ENCODE results near the gene KLHL20.

The KLHL20 gene

DNA sequence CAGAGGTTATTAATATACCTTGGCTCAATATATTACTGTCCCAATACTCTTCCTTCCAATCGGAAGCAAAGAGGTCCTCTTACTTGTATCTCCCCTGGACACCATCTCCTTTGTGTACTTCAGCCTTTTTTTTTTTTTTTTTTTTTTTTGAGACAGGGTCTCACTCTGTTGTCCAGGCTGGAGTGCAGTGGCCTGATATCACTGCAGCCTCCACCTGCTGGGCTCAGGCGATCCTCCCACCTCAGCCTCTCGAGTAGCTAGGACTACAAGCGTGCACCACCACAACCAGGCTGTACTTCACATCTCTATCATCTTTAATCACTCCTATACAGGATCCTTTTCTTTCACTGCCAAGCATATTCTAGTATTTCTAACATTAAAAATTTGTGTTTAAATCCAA lies 106.9 kb downstream of the KLHL20 start:
- DNase-seq (ENCODE audit: low read depth), result no peak
- no peak overlapping the region for H3K4me3 ChIP-seq (ENCODE audit: low read depth, low read length)
- TF ChIP-seq, protein P1, sequence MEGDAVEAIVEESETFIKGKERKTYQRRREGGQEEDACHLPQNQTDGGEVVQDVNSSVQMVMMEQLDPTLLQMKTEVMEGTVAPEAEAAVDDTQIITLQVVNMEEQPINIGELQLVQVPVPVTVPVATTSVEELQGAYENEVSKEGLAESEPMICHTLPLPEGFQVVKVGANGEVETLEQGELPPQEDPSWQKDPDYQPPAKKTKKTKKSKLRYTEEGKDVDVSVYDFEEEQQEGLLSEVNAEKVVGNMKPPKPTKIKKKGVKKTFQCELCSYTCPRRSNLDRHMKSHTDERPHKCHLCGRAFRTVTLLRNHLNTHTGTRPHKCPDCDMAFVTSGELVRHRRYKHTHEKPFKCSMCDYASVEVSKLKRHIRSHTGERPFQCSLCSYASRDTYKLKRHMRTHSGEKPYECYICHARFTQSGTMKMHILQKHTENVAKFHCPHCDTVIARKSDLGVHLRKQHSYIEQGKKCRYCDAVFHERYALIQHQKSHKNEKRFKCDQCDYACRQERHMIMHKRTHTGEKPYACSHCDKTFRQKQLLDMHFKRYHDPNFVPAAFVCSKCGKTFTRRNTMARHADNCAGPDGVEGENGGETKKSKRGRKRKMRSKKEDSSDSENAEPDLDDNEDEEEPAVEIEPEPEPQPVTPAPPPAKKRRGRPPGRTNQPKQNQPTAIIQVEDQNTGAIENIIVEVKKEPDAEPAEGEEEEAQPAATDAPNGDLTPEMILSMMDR (IDR thresholded peaks at IDR 0.05; ENCODE audit: low read depth, low read length, missing control alignments), result no peak

- TF ChIP-seq, protein P1 (IDR thresholded peaks at IDR 0.05; ENCODE audit: low read depth, low read length, missing control alignments), result no peak
- H3K4me3 ChIP-seq (ENCODE audit: low read depth, low read length), result peak overlapping the region; percentile 90
- no peak for DNase-seq (ENCODE audit: low read depth)
Measured at GRCh38 chr1:173823781-173824314, 109.1 kb downstream of the KLHL20 start.

DNA sequence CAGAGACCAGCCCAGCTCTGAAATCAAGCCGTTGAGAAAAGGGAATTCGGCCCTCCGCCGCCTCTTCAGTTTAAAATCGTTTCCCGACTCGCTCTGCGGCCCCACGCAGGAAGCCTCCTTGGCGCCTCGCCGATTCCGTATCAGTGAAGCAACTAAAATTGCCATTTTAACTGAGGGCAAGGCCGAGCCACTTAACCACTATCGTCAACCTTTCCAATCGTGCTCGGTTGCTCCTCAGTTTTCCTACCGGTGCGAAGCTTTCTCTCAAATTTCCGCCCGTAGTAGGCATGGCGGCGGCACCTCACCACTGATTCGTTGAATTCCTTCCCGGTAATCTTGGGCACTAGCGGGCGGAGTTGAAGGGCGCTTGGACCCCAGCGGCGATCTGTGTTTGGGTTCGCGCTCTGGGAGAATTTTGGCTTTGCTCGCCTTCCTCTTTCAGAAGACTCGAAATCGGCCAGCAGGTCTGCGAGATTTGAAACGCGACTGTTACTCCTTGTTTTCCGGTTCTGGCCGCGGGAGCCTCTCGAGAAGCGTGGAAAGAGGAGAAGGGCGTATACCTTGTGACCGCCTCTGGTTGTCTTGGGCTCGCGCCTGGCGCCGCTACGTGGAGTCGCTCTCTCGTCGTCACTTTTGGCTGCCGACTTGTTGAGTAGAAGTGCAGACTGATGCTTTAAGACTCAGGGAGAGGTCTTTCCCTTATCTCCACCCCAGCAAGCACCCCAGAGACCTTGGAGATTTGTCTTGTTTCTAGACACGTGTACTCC lies 109.7 kb downstream of the KLHL20 start, which contains the start of the genes CENPL and DARS2:
Gene CENPL, minus strand, starts transcription at position 569 of the 767 bp plus-strand sequence. CDS start 13,584 bp downstream, outside the sequence.
Gene DARS2, plus strand, starts transcription at position 359 of the 767 bp plus-strand sequence. CDS start 557 bp downstream, outside the sequence.
- TF ChIP-seq, protein P1 (IDR thresholded peaks at IDR 0.05; ENCODE audit: low read depth, low read length, missing control alignments), result no peak
- peak within 1 kb of the TSS; percentile 90 for H3K4me3 ChIP-seq (ENCODE audit: low read depth, low read length)
- DNase-seq (ENCODE audit: low read depth), result peak; percentile 96

DNA sequence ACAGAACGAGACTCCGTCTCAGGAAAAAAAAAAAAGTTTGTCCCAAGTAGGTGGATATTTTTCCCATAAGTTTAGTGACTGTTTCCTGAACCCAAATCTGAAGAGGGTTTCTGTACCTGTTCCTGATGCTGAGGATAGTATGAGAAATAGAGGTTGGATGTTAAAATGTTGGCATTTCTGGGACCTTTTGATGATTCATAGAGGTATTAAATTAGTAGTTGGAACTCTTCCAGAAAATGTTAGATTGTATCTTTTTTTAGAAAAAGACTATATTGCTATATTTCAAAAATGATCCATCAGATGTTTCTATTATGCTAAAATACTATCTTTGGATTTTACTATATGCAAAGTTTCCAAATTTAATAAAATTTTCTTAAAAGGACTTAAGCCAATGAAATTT lies 112.8 kb downstream of the KLHL20 start:
- no peak for DNase-seq (ENCODE audit: low read depth)
- TF ChIP-seq, protein P1 (IDR thresholded peaks at IDR 0.05; ENCODE audit: low read depth, low read length, missing control alignments), result no peak
- no peak overlapping the region for H3K4me3 ChIP-seq (ENCODE audit: low read depth, low read length)

- no peak overlapping the region for H3K4me3 ChIP-seq (ENCODE audit: low read depth, low read length)
- TF ChIP-seq, protein P1 (IDR thresholded peaks at IDR 0.05; ENCODE audit: low read depth, low read length, missing control alignments), result no peak
Measured at GRCh38 chr1:173832748-173833147, 118.0 kb downstream of the KLHL20 start.

More at GRCh38 chr1:173832748-173833147, 118.0 kb downstream of the KLHL20 start:
- no peak for DNase-seq (ENCODE audit: low read depth)

Data from GM12864 (cell line).